Cardiac fibroblast (primary cell): ENCODE measurements around the gene ACO1.
A peak's percentile ranks its signal among the peaks of the same experiment; 100 is the strongest.

Experiments
- DNase-seq, 2 donors: peaks; one replicate each; pipeline versions ENCODE4 v3.0.0 to v3.0.0-alpha.2; 2010; ENCODE audit warnings: low read depth in 2 of 2
- H3K4me3 ChIP-seq, 2 donors: replicated peaks in 1 of 2; 1 replicate in 1 of 2; 2 replicates in 1 of 2; pipeline ENCODE4 v1.5.1; 2011; ENCODE audit warnings: low read depth in 2 of 2, low read length in 2 of 2, mild to moderate bottlenecking in 2 of 2, moderate library complexity in 1 of 2
- TF ChIP-seq, protein P1 (sequence below): IDR thresholded peaks from one replicate; pipeline ENCODE4 v1.5.1; 2011; ENCODE audit warnings: low read depth, mild to moderate bottlenecking, low read length, inconsistent platforms

Gene ACO1

DNA sequence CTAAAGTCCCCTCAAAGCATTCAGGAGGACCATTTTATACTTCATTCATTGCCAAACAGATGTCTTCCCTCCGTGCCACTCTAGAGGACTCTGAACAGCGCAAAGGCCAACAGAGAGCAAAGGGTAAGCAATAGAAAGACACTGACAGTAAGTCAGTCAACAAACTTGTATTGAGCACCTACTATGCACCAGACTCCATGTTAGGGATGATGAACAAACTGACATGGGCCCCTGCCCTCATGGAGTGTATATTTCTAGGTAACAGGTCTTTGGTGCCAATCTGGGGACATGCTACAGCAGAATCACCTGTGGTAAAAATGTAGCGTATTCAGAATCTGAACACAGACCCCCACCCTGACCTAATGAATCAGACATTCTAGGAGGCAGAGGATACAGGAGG lies 3.5 kb upstream of the ACO1 start:
- H3K4me3 ChIP-seq, result no peak overlapping the region
- no peak for DNase-seq
- TF ChIP-seq, protein P1, sequence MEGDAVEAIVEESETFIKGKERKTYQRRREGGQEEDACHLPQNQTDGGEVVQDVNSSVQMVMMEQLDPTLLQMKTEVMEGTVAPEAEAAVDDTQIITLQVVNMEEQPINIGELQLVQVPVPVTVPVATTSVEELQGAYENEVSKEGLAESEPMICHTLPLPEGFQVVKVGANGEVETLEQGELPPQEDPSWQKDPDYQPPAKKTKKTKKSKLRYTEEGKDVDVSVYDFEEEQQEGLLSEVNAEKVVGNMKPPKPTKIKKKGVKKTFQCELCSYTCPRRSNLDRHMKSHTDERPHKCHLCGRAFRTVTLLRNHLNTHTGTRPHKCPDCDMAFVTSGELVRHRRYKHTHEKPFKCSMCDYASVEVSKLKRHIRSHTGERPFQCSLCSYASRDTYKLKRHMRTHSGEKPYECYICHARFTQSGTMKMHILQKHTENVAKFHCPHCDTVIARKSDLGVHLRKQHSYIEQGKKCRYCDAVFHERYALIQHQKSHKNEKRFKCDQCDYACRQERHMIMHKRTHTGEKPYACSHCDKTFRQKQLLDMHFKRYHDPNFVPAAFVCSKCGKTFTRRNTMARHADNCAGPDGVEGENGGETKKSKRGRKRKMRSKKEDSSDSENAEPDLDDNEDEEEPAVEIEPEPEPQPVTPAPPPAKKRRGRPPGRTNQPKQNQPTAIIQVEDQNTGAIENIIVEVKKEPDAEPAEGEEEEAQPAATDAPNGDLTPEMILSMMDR, result no peak

DNA sequence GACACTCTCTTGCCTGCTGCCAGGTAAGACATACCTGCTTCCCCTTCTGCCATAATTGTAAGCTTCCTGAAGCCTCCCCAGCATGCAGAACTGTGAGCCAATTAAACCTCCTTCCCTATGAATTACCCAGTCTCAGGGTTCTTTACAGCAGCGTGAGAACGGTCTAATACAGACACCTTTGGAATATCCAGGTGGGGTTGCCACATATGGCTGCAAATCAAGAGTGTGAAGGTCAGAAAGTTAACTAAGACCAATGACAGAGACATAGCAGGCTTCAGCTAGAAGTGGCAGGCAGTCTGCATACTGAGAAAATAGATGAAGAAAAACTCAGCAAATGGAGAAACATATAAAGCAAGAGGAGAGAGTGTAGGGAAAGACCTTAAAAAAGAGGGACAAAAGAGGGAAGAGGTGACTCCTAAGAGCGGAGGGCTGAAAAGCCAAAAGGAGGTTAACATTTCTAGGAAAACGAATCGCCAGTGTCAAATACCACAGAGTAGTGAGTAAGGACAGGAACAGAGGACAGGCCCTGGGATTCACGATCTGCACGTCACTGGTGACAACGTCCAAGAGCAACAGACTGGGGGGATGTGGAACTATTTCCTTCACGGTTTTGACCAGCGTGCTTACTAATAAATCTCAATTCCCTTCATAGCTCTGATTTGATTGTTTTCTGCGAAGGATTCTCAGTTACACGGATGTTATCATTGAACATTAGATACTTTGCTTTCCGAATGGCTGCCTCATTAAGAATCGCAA lies 1.7 kb upstream of the ACO1 start:
- DNase-seq, result no peak
- H3K4me3 ChIP-seq, result no peak overlapping the region
- TF ChIP-seq, protein P1, result no peak

- TF ChIP-seq, protein P1, result no peak
- DNase-seq, result no peak
- peak overlapping the region; percentile 57 to 88 for H3K4me3 ChIP-seq
Measured at GRCh38 chr9:32384002-32384363, 460 bp upstream of the ACO1 start.

DNA sequence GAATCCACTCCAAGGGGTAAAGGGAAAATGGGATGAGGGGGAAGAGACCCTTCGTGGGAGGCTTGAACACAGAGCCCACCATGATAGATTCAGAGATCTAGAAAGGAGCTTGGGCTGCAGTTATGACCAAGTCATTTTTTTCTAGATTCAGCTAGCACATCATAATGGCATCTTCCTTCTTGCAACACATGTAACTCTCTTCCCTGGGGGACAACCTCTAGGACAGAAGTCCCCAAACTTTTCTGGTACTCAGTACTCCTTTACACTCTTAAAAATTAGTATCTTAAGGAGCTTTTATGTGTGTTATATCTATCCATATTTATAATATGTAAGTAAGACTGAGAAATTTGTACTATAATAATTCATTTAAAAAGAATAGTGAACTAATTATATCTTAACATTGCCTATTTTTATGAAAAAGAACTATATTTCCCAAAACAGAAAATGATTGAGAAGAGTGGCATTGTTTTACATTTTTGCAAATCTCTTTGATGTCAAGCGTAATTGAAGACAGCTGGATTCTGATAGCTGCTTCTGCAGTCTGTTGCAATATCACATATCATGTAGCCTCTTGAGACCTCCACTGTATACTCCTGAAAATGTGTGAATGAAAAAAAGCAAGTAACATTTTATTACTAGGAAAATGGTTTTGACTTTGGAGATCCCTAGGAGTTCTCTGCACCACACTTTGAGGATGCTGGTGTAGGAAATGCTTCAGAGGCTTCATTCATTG lies 875 bp downstream of the ACO1 start:
- DNase-seq, result peak in 1 of 2 donors; percentile 60
- TF ChIP-seq, protein P1, result no peak
- H3K4me3 ChIP-seq, result peak overlapping the region; percentile 80 to 88

DNA sequence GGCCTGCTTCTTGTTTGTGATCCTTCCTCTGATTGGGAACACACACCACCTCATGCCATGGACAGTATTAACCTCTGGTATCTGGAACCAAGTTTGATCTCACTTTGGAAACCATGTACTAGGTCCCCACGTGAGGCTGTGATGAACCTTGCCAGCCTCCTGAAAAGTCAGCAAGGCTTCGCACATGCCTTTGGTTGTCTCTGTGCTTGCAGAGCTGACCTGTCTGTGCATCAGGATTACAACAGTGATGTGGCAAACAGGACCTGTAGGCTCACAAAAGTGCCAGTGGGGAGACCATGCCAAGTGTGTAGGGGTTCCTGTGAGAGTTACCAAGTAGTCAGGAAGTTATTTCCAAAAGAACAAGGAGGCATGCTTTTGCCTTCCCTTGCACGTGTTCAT lies 1.4 kb downstream of the ACO1 start:
- TF ChIP-seq, protein P1, result no peak
- H3K4me3 ChIP-seq, result peak overlapping the region; percentile 9 to 88
- DNase-seq, result no peak

DNA sequence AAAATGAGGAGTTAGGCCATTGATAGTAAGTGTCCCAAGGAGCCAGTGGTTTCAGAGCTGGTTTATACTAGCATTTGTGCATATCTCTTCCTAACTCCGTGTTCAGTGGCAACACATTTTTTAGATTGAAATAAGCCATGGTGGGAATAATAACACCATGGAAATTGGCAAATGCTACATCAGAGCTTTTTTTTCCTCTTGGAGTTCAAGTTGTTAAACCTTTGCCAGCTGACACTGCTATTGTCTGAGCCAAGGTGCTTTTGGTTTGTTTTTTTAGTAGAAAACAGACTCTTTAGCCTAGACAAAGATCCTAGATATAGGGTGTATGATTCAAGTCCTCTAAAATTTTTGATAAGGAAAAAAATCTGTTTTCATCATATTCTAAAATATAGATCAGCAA lies 2.8 kb downstream of the ACO1 start:
- TF ChIP-seq, protein P1, result no peak
- DNase-seq, result no peak

More for the DNA sequence above, 2.8 kb downstream of the ACO1 start:
- H3K4me3 ChIP-seq, result no peak overlapping the region
